Heart left ventricle (tissue), 16 donors: ENCODE results near the gene AP1G2. TPM values are rescaled to one million over a fixed set of nuclear protein-coding genes. Genes with fewer than 3 reads are reported as not detected.

Experiments used
- ATAC-seq, 4 donors: fragments of 200-7000 bp; cut with Tn5 transposase; one replicate each; pipeline ENCODE4 v1.9.1; 2020 to 2022; ENCODE audit warnings: moderate library complexity in 4 of 4, mild to moderate bottlenecking in 3 of 4, moderate number of reproducible peaks in 1 of 4
- DNase-seq, 5 donors: peaks; one replicate each; pipeline ENCODE4 v3.0.0-alpha.2; 2020
- H3K27ac ChIP-seq, 12 donors: fragments of 200-600 bp; sonication (generic) in 4 of 12; one replicate each; pipeline versions ENCODE4 v1.5.0 to v1.8.0; 2016 to 2022; ENCODE audit warnings: mild to moderate bottlenecking in 2 of 12
- H3K27me3 ChIP-seq, 9 donors: fragments of 200-600 bp; sonication (generic) in 2 of 9; one replicate each; pipeline versions ENCODE4 v1.5.1 to v1.8.0; 2016 to 2022; ENCODE audit warnings: mild to moderate bottlenecking in 3 of 9
- H3K36me3 ChIP-seq, 9 donors: fragments of 200-600 bp; sonication (generic) in 2 of 9; one replicate each; pipeline versions ENCODE4 v1.5.0 to v1.8.0; 2018 to 2022; ENCODE audit warnings: mild to moderate bottlenecking in 2 of 9
- H3K4me1 ChIP-seq, 12 donors: fragments of 200-600 bp; sonication (generic) in 4 of 12; one replicate each; pipeline versions ENCODE4 v1.5.0 to v1.8.0; 2016 to 2022; ENCODE audit warnings: mild to moderate bottlenecking in 3 of 12
- H3K4me3 ChIP-seq, 12 donors: fragments of 200-600 bp; sonication (generic) in 4 of 12; one replicate each; pipeline versions ENCODE4 v1.5.0 to v1.8.0; 2017 to 2022; ENCODE audit warnings: mild to moderate bottlenecking in 9 of 12, moderate library complexity in 4 of 12
- H3K9me3 ChIP-seq, 12 donors: fragments of 200-600 bp; sonication (generic) in 4 of 12; one replicate each; pipeline versions ENCODE4 v1.5.0 to v1.8.0; 2016 to 2022; ENCODE audit warnings: mild to moderate bottlenecking in 1 of 12
- CTCF ChIP-seq, 12 donors: fragments of 200-600 bp; sonication (generic) in 4 of 12; IDR thresholded peaks; one replicate each; pipeline versions ENCODE4 v1.5.0 to v1.8.0; 2018 to 2022; ENCODE audit warnings: antibody characterized with exemption in 12 of 12, mild to moderate bottlenecking in 5 of 12
- POLR2A ChIP-seq, 2 donors: fragments of 450-650 bp; IDR thresholded peaks; one replicate each; pipeline ENCODE4 v1.6.1; 2017; ENCODE audit warnings: antibody characterized with exemption in 2 of 2, mild to moderate bottlenecking in 2 of 2, moderate library complexity in 2 of 2
- WGBS, 4 donors: extraction: QIAGEN DNeasy Blood & Tissue Kit in 2 of 4; methylation state at CpG; one replicate each; pipeline versions ENCODE4 v1.1.5 to v1.1.7; 2013 to 2018; 5-methylcytosine and 5-hydroxymethylcytosine counted together
- intact Hi-C, 10 donors: fragments of 100-400 bp; cut with DNase I; formaldehyde crosslinking; loops; one replicate each; pipeline versions ENCODE4 v1.11.1 to v1.14.2; 2022
- polyA plus RNA-seq, 2 donors: library from polyadenylated mRNA; stranded (reverse); fragments of 200-250 nt; gene quantifications; one replicate each; pipeline ENCODE4 v1.2.3, GENCODE V29; 2013
- total RNA-seq, 9 donors: library from RNA; depleted of rRNA in 2 of 9; stranded (reverse); fragments of >200 nt in 2 of 9; fragmentation: NEBNext Ultra II Directional in 3 of 9; extraction: Animal tissue kit (Norgen Biotek cat#: 25700) in 3 of 9; gene quantifications; one replicate each; pipeline versions ENCODE4 v1.1.0 to v1.2.4, GENCODE V29; 2016 to 2023
- donor health status: ischemic (EF 13 %, LVEDD 7.1; RV severe dilation, severe dysfunction).
- donor health status: healthy with polysubstance abuse.
- donor health status: DM: no; HTN: yes; CAD: no.
- donor health status: DM: no; HTN: no; CAD: no.
- donor health status: ischemic (EF 25% LVEDD 6.9; RV normal size, moderate dysfunction).
- donor health status: ischemic (EF 25% LVEDD 5.7; RV mildly dilated, moderate dysfunction).
- donor health status: healthy.
- donor health status: DM: yes; HTN: yes; CAD: no.
- donor health status: ischemic (EF 35%, LVEDD 5.7; RV mildly dilated, moderate dysfunction).
- donor health status: nonischemic (EF 11% LVEDD 7.7; RV severe dilation, severe dysfunction).
- donor health status: DM: yes; HTN: yes; CAD: no.
- donor health status: PGD.
- donor health status: ischemic (EF 29% LVEDD 5.4; RV normal size, mild dysfunction).
- donor health status: nonischemic (EF 23%, LVEDD 6.1; RV moderate dilation, normal function).

The AP1G2 gene
- total and polyA plus RNA-seq, 11 donors = 7.2 to 33.8 (median 11.6) TPM

- Histone ChIP-seq H3K4me1 (no peaks in the 10 kb centered on the region), H3K36me3 (no peaks in the 10 kb centered on the region), H3K9me3 (no peaks in the 10 kb centered on the region), H3K27ac (no peak overlapping the region), H3K4me3 (no peak overlapping the region), H3K27me3 (no peaks in the 10 kb centered on the region)
- TF ChIP-seq CTCF (IDR thresholded peaks at IDR 0.05) (no peak), POLR2A (IDR thresholded peaks at IDR 0.05) (no peak)
- no peak for ATAC-seq
- DNase-seq = no peak
- 89 to 92% (median 92%) methylated on average over 16 of the region's 16 CpGs for WGBS, 4 donors
- intact Hi-C loops = no loop called here
These were observed 44.2 kb downstream of the AP1G2 start for GRCh38 chr14:23523229-23524016.

GRCh38 chr14:23522643-23523198 is 44.9 kb downstream of the AP1G2 start:
- no peak overlapping the region for H3K27ac ChIP-seq
- TF ChIP-seq CTCF (IDR thresholded peaks at IDR 0.05) = no peak
- H3K27me3 ChIP-seq = no peaks in the 10 kb centered on the region
- 85 to 88% (median 87%) methylated on average over 8 to 9 of the region's 9 CpGs for WGBS, 4 donors
- no peaks in the 10 kb centered on the region for H3K36me3 ChIP-seq
- no peak for DNase-seq
- ATAC-seq = no peak
- H3K4me1 ChIP-seq = no peaks in the 10 kb centered on the region
- intact Hi-C loops = no loop called here
- no peak overlapping the region for H3K4me3 ChIP-seq
- H3K9me3 ChIP-seq = no peaks in the 10 kb centered on the region

- ATAC-seq (no peak), DNase-seq (no peak)
- Histone ChIP-seq H3K4me1 (no peaks in the 10 kb centered on the region), H3K27ac (no peak overlapping the region), H3K36me3 (no peaks in the 10 kb centered on the region), H3K4me3 (no peak overlapping the region), H3K27me3 (no peaks in the 10 kb centered on the region), H3K9me3 (no peaks in the 10 kb centered on the region)
- no peak for TF ChIP-seq POLR2A (IDR thresholded peaks at IDR 0.05)
- no peak for TF ChIP-seq CTCF (IDR thresholded peaks at IDR 0.05)
- WGBS, 4 donors = 79 to 92% (median 88%) methylated on average over 18 to 20 of the region's 20 CpGs
- intact Hi-C loops = no loop called here
These were observed 45.6 kb downstream of the AP1G2 start for GRCh38 chr14:23521785-23522640.
